ENCODE results near the gene PEX14.

The PEX14 gene

DNA sequence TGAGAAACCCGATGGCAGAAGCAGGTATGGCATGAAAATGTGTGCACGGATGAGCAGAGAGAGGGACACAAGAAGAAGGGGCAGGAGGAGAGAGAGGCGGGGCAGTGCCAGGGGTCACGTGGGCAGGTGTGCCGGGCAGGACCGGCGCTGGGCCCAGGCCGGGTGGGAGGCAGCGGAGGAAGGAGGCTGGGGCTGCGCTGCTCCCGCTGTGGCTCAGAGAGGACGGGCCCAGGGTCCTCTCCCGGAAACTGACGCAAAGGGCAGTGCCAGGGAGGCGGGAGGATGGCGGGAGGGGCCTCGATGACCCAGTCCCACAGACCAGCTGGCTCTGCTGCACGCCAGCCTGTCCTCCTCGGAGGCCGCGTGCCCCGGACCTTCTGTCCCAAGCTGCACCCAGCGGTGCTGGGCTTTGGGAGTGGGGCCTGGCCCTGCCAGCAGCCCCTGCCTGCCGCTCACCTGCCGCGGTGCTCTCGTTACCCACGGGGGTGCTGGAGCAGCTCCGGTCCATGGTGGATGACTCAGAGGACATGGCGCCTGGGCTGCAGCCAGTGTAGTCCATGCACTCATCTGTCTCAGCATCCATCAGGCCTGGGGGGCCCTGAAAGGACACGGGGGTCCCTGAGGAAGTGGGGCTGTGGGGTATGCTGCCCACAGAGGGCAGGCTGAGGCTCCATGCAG is 167.8 kb downstream of the PEX14 start:
- in situ Hi-C loops (cut with MboI; ENCODE audit: low sequenced_read_pairs) = no loop called here

DNA sequence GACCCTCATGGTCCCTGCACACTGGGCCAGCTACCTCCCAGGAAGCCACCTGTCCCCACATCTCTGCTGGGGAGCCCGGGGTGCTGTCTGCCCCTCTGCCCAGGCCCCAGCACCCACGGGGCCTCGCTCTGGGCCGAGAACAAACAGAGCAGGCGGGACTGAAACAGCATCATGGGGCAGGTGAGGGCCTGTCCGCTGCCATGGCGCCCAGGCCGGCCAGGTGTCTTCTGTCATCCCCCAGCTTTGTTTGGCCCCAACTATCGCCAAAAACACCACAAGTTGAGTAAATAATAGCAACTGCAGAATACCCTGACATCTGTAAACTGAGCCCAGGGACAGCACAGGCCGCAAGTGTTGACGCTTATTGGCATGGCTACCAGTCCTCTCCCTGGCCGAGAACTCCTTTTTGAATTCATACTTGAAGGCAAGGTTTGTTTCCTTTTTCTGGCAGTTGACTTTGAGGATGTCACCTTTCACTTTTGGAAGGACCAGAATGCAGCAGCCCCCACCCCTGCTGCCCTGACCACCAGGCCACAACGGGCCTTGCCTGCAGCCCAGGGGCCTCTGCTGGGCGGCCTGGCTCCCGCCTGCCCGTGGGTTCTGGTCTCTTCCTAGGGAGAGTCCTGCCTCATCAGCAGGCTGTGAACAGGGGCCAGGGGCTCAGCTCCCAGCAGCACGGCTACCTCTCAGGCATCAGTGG is 169.0 kb downstream of the PEX14 start:
- in situ Hi-C loops (cut with MboI; ENCODE audit: low sequenced_read_pairs) = no loop called here

DNA sequence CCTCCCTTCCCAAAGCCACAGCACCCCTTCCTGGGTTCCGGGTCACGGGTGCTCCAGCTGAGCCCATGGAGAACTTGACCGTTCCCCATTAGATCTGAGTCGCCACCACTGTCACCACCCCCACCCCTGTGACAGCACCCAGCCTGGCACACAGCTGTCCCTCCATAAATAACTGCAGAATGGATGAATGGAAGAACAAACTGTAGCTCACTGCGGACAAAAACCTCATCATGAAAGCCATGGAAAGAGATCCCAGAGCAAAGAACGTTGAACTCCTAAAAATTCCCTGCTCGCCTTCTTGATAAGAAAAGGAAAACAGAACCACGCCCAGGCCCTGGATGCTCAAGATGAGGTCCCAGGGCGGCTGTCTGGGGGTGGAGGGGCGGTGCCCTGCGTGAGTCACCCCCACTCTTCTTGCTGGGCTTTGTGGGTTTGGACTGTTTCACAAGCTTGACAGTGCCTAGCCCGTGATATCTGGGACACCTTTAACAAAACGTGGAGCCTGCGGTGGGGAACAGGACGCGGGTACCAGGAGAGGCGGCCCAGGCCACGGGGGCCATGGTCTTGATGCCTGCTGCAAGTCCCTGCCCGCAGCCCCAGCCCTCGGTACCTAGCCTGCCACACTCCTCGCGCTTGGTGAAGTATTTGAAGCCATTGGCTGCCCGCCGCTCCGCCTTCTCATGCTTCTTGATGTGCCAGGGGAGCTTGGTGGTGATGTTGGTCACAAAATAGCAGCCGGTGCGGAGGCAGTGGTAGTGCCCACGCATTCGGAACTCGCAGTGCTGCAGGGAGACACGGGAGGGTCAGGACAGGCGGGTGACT is 169.8 kb downstream of the PEX14 start:
- in situ Hi-C loops (cut with MboI; ENCODE audit: low sequenced_read_pairs) = no loop called here

DNA sequence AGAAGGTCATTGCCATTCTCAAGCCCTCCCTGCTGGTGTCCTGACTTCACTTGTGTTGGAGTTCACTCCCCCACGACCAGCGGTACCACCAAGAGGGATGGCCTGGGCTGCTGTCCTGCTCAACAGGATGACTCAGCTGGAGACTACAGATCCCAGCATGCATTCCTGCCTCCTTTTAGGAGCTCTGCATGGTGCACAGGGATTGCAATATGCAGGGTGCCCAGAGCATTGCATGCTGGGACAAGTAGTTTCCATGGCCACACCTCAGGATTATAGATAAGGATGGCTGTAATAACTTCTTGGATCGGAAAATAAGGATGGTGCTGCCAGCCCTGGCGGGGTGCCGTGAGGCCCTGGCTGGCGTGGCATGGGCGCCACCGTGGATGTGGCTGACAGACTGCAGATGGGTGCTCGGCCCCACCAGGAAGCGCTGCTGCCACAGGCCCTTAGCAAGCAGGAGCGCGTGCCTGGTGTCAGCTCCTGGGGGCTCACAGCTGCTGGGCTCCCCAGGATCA is 171.7 kb downstream of the PEX14 start:
- in situ Hi-C loops (cut with MboI; ENCODE audit: low sequenced_read_pairs) = no loop called here

GRCh38 chr1:10647414-10648170 is 172.8 kb downstream of the PEX14 start:
- in situ Hi-C loops (cut with MboI; ENCODE audit: low sequenced_read_pairs) = no loop called here

DNA sequence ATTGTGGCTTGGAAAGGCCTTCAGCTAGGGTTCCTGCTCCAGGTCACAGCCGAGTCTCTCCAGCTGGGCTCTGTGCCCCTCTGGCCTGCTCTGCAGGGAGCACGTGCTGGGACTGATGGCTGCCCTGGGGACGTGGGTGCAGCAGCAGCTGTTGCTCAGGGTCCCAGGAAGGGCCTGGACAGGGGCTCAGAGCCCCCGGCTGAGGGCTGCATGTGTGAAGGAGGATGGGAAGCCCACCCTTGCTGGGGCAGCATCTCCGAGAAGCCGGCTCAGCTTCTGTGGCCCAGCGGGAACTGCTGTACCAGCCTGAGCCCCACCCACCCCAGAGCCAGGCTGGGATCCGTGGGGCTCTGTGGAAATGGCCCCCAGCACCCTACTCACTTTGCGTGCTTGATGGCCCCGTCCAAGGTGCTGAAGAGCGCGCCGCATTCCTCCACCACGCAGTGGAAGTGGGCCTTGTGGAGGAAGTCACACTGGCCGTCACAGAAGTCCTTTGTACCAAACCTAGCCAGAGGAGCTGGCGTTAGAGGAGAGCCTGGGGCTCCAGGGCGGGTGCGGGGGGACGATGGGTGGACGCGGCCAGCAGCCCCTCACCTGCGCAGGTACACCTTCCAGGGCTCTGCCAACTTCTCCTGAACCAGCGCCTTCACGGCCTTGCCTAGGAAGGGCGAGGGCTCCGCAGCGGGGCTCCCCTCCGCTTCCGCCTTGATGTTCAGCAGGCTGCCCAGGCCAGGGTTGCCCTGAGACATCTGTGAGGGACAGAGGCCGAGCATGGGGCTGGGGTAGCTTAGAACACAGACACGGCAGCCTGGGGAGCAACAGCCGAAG is 174.2 kb downstream of the PEX14 start:
- in situ Hi-C loops (cut with MboI; ENCODE audit: low sequenced_read_pairs) = no loop called here

DNA sequence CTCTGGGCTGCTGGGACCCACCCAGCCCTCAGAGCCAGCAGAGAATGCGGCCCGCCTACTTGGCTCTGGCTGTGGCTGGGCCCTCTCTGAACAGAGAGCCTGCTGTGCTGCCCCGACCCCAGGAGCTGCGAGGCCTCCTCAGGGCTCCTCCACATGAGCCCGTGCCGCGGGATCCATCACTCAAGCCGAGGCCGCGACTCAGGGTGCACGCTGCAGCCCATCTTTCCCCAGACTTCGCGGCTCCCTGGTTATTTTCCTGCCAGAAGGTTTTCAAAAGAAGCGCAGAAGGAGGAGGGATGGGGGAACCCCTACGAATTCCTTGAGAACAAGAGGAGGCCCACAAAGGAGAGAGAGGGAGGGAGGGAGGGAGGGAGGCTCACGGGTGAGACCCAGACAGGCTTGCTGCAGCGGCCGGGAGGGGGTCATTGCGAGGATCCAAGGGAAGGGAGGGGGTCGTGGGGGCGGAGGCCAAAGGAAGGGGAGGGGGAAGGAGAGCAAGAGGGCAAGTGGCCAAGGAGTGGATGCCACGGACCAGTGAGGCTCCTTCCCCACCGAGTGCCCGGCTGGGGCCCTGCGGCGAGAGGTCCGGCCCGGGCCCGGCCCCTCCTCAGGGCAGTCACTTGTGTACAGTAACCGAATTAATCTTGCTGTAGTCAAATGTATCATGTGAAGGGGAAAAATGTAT is 174.9 kb downstream of the PEX14 start:
- in situ Hi-C loops (cut with MboI; ENCODE audit: low sequenced_read_pairs) = no loop called here

DNA sequence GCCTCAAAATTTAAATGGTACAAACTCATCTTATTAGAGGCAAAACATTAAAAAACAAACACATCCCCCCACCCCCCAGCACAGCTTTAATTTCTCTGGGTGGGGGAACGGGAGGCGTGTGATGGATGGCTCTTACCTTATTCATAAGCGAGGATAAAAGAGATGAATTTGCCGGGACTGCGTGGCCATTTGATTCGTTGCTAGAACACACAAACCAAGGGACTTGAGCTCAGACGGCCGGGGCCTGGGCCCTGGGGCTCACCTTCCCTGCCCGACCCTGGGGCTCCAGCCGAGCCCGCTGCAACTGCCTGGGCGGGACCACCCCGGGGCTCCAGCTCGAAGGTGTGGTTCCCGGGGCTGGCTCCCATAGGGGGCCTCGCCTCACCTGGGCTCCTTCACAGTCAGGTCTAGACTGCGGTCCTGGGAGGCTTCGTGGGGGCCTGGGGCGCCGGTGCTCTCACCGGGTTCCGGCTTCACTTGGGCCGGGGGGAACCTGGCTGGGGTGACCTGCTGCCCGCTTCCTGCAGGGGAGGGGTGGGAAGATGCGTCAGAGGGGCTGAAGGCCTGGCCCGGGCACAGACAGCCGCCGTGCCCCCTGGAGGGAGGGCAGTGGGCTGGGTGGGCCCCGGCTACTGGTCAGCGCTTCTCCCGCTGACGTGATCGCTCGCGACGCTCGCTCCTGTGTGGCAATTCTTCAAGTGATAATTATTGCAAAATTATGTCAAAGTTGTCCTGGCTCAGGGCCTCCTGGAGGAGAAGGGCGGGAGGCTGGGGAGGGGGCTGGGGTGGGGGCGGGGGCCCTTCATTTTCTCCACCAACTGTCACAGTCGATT is 176.0 kb downstream of the PEX14 start:
- in situ Hi-C loops (cut with MboI; ENCODE audit: low sequenced_read_pairs) = no loop called here

- in situ Hi-C loops (cut with MboI; ENCODE audit: low sequenced_read_pairs) = no loop called here
Observed at GRCh38 chr1:10651389-10651766, 176.6 kb downstream of the PEX14 start.

DNA sequence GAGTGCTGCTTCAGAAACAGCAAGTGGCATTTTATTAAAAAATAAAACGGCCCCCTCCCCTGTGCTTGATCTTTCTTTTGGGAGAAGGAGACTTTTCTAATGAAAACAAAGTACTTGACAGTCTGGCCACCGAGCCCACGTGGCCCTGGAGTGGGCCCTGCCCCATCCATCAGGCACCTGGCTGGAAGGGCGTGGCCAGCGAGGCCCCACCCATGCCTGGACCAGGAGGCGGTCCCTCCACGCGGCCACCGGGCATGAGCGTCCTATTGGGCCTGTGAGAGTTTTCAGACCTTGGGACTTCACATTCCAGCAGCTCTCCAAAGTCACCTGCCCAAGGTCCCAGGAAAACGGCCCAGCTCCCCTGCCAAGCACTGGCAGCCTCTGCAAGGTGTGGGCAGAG is 177.0 kb downstream of the PEX14 start:
- in situ Hi-C loops (cut with MboI; ENCODE audit: low sequenced_read_pairs) = no loop called here

GRCh38 chr1:10652626-10653025 is 177.9 kb downstream of the PEX14 start:
- in situ Hi-C loops (cut with MboI; ENCODE audit: low sequenced_read_pairs) = no loop called here

GRCh38 chr1:10653370-10654125 is 178.8 kb downstream of the PEX14 start:
- in situ Hi-C loops (cut with MboI; ENCODE audit: low sequenced_read_pairs) = no loop called here

DNA sequence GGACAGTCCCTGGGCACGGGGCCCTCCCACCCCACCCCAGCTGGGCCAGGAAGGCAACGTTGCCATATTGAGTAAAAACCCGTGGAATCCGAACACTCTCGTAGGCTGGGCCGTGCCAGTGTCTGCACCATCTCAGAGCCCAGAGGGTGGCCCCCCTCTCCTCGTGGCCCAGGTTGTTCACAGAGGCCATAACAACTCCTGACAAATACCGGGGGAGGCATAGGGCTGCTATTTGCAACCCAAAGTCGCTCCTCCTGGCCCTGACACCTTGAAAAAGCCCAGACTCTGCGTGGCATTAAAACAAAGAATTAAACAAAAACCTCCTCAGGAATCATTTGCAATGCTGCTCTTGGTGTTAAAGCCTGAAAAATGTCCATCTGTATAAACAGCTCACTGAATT is 180.3 kb downstream of the PEX14 start:
- in situ Hi-C loops (cut with MboI; ENCODE audit: low sequenced_read_pairs) = no loop called here

DNA sequence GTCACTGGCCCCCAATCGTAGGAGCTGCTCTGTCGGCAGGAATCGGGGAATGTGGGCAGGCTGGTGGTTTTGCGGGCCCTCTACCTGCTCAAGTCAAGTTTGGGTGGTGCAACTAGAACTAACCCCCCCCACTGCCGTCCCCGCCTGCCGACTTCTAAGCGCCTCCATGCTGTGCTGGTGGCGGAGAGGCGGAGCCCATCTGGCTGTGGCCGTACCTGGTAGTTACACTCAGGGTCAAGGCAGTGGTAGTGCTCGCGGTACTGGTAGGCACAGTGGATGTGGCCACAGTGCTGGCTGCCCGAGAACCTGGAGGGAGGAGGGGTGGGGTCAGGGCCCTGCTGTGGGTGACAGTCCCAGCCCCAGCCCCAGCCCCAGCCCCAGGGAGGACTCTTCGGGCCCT is 181.7 kb downstream of the PEX14 start:
- in situ Hi-C loops (cut with MboI; ENCODE audit: low sequenced_read_pairs) = no loop called here

DNA sequence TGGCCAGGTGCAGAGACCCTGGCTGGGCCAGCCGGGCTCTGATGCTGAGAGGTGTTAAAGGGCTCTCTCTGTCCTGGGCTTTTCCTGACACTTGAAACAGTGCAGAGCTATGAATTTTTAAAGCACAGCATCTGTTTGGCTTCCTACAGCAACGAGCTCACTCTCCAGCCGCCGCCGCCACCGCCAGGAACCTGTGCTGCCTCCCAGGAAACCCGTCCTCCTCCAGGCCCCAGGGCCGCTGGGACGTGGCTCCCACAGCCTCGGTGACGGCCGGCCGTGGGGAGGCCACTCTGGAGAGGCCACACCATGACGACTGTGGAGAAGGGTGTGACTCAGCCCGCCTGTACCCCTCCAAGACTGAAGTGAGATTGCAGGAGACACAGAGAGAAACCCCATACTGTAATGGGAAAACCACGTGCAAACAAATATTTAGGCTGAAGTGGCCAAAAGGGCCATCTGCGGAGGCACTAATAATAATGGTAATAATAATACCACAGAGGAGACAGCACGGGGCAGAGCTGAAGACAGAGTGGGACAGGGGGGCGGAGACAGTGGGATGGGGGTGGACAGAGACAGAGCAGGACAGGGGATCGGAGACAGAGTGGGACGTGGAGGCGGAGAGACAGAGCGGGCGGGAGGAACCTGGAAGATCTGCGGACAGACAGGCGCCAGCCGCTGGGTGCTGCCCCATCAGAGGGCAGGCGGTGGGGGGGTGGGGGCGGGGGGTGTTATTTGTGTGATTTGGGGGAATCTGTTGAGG is 182.5 kb downstream of the PEX14 start:
- in situ Hi-C loops (cut with MboI; ENCODE audit: low sequenced_read_pairs) = no loop called here

DNA sequence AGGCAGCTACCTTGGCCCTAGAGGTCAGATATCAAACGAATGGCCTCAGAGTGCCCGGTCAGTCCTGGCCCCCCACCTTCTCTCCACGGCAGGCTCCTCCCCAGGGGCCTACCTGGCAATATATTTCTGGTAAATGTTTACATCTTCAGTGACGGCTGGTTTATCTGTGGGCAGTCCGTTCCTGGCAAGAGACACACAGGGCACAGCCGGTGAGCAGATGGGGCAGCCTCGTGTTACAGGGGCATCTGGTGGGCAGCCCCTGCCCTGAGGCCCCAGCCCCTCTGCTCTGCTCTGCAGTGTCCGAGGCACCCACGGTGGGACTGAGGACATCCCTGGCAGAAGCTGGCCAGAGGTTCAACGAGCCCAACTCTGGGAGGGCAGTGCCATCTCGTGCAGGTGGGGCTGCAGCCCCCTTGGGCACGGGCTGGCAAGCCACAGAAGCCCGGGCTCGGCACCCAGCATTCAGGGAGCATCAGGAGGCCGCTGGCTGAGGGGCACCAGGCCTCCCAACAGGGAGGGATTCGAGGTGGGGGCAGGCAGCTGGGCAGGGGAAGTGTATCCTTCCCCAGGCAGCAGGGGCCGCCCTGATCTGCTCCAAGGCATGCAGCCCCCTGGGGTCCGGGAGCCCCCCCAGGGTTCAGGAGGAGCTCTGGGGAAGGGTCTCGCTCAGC is 183.8 kb downstream of the PEX14 start:
- in situ Hi-C loops (cut with MboI; ENCODE audit: low sequenced_read_pairs) = no loop called here

DNA sequence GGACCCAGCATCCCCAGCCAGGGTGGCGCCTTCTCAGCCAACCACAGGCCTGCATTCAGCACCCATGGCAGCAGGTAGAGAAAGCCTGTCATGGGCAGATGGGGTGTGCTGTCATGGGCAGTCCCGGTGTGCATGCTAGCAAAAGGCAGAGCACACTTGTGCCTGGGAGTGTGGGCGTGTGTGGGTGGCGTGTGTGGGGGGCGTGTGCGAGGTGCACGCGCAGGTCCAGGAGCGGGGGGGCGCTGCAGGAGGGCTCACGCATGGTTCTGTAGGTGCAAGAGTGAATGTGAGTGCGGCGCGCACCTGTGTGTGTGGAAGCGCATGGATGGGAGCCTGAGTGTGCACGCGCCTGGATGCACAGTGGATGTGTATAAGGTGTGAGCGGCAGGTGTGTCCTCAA is 184.5 kb downstream of the PEX14 start:
- in situ Hi-C loops (cut with MboI; ENCODE audit: low sequenced_read_pairs) = no loop called here

Measured in HL-60/S4 (cell line).